Astrocyte of the spinal cord (primary cell): ENCODE results near the gene CLEC18B.
"Not testable (repeated sequence)": the region's sequence is repeated elsewhere in the genome, so short reads cannot be mapped to it uniquely, and the experiment has no call there.

ENCODE experiments used
- DNase-seq: peaks from one replicate; pipeline ENCODE4 v3.0.0; 2011; ENCODE audit warnings: low read depth, low spot score
- H3K4me3 ChIP-seq: 2 replicates; pipeline ENCODE4 v1.5.1; 2011; ENCODE audit warnings: low read depth, mild to moderate bottlenecking, low read length, moderate library complexity
- CTCF ChIP-seq: IDR thresholded peaks from 2 replicates; pipeline ENCODE4 v1.5.1; 2012; ENCODE audit warnings: low read depth, mild to moderate bottlenecking, low read length, inconsistent platforms
- in situ Hi-C: cut with HindIII; loops from 2 replicates; pipeline ENCODE4 v1.10.0; 2017; ENCODE audit warnings: low sequenced_read_pairs

The CLEC18B gene

GRCh38 chr16:74447578-74447977 lies 26.3 kb upstream of the CLEC18B start:
- in situ Hi-C loops: no loop called here
- no peak for DNase-seq
- no peak for TF ChIP-seq CTCF
- H3K4me3 ChIP-seq: no peak overlapping the region

DNA sequence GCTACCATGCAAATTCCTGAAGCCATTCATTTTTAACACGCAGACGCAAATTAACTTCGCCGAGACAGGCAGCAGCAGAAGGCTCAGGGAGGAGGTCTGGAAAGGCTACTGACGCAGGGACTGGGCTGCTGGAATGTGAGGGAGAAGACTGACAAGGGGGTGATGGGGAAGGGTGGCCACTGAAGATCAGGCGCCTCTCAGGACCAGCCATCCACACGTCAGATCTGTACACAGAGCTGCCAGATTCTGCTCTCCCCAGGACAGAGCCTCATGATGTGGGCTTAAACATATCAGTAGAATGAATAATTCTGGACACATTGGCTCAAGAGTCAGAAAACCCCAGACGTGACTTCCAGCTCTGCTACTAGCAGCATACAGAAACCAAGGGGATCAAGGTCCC lies 25.6 kb upstream of the CLEC18B start:
- no peak for TF ChIP-seq CTCF

DNA sequence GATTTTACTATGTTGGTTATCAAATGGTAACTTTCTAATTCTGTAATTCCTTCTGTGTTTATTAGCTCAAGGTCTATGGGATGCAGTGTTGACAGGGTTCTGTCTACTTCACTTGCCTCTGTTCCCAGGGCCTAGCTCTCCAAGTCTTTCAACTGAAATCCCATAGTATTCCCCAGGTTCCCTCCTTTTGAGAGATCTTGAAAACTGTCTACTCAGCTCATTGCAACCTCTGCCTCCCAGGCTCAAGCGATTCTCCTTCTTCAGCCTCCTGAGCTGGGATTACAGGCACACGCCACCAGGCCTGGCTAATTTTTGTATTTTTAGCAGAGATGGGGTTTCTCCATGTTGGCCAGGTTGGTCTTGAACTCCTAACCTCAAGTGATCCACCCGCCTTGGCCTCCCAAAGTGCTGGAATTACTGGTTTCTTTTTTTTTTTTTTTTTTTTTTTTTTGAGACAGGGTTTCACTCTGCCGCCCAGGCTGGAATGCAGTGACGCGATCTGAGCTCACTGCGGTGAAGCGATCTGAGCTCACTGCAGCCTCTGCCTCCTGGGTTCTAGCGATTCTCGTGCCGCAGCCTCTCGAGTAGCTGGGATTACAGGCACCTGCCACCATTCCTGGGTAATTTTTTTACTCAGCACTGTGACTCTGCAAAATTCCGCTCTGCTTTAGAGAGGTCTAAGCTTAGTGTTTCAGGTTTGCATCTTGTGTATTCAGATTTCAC lies 22.5 kb upstream of the CLEC18B start:
- DNase-seq, in situ Hi-C loops: not testable (repeated sequence)

More for the DNA sequence above, 25.6 kb upstream of the CLEC18B start:
- DNase-seq: no peak
- H3K4me3 ChIP-seq: no peak overlapping the region
- in situ Hi-C loops: no loop called here

DNA sequence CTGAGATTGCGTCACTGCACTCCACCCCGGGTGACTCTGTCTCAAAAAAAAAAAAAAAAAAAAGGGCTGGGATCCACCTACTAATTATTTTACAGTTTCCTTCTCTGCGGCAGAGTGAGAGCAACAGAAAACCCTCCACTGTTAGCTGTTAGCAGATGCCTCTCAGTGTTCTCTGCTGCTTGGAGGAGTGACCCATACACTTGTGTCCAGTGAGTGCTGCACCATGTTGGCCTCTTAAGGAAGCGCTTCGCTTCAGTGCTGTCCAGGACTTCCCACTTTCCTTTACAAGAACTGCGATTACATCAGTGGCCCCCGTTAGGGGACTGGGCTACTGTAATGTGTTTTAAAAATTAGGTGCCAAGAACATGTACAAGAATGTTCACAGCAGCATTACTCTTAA lies 18.4 kb upstream of the CLEC18B start:
- TF ChIP-seq CTCF: no peak
- DNase-seq: no peak
- no peak overlapping the region for H3K4me3 ChIP-seq
- in situ Hi-C loops: no loop called here

More for the DNA sequence above, 22.5 kb upstream of the CLEC18B start:
- H3K4me3 ChIP-seq: not testable (repeated sequence)

DNA sequence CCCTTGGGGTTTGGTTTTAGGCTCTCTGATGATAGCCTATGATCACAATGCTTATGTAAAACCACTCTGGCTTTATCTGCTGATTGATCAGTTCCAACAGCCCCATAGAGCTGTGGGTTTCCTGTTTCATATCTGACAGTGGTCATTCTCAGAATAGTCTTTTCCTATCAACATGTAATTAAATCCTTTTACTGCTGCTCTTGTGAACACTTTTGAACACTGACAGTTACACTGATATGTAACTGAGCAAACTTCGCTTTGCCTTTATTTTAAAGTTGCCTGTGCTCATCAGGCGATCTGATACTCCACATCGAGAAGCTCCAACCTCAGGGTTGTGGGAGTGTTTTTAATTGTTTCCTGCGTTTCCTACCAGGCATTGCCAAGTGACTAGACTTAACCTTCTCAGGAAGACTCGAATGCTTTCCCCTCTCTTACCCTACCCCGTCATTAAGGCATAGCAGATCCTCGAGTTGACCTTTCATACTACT lies 17.3 kb upstream of the CLEC18B start:
- in situ Hi-C loops: no loop called here
- TF ChIP-seq CTCF: no peak
- no peak overlapping the region for H3K4me3 ChIP-seq
- no peak for DNase-seq

GRCh38 chr16:74431516-74431915 lies 10.2 kb upstream of the CLEC18B start:
- no peak for DNase-seq
- no peak for TF ChIP-seq CTCF
- in situ Hi-C loops: no loop called here
- no peak overlapping the region for H3K4me3 ChIP-seq

DNA sequence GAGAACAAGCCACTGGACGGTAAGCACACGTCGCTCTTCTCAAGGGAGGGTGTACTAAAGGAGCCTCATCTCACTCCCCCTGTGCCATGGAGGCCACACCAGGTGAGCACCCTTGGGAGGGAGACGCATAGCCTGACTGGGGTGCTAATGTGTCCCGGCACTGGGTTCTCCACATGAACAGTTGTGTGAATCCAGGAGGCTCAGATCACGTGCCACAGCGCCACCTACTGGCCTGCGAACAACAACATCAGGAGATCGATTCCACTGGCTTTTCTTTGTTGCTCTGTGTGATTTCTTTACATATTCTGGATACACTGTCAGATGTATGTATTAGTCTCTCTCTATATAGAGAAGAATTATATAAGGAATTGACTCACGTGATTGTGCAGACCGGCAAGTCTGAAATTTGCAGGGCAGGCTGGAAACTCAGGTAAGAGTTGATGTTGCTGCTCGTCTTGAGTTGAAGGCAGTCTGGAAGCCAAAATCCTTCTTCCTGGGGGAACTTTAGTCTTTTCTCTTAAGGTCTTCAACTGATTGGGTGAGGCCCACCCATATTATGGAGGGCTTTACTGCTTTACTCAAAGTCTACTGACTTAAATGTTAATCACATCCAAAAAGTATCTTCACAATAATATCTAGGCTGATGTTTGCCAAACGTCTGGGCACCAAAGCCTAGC lies 8.9 kb upstream of the CLEC18B start:
- H3K4me3 ChIP-seq, in situ Hi-C loops: not testable (repeated sequence)
- peak; percentile 23 for DNase-seq
- TF ChIP-seq CTCF: peak; percentile 63

DNA sequence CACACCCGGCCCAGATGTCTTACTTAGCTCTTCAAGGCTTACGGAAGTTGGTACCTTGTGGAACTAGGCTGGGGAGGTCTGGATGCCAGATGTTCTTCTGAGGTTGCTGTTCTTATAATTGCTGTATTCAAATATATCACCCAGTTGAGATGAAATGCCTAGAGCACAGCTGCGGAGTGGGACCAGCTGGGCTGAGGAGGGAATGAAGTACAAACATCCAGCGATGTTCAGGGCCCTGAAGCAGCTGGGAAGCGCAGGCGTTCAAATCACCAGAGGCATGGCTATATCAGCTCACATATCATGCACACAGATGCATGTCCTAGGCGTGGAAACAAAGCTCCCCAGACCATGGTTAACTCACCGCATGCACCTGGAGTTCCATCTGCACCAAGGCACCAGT lies 7.2 kb upstream of the CLEC18B start:
- in situ Hi-C loops, H3K4me3 ChIP-seq, DNase-seq: not testable (repeated sequence)

DNA sequence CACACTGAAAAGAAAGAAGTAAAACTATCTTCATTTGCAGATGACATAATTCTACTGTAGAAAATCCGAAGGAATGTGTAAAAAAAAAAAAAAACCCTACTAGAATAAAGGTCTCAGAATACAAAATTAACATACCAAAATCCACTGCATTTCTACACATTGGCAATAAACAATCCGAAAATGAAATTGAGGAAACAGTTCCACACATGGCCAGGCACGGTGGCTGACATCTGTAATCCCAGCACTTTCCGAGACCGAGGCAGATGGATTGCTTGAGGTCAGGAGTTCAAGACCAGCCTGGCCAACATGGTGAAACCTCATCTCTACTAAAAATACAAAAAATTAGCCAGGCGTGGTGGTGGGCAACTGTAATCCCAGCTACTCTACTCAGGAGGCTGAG lies 4.5 kb upstream of the CLEC18B start:
- H3K4me3 ChIP-seq, in situ Hi-C loops, DNase-seq: not testable (repeated sequence)

- in situ Hi-C loops, H3K4me3 ChIP-seq, DNase-seq: not testable (repeated sequence)
Observed at GRCh38 chr16:74423721-74424120, 2.4 kb upstream of the CLEC18B start.
